Stimulated activated CD4-positive, alpha-beta T cell treated with anti-CD3 and anti-CD28 coated beads, Interleukin-12 subunit alpha, Interleukin-12 subunit beta, amount 100 ng/mL, for 24 hours (primary cell): Measurements from ENCODE around the gene ALKBH6.

Source experiments
- DNase-seq, 2 experiments: peaks; one replicate each; pipeline ENCODE4 v3.0.0-alpha.2; 2020; ENCODE audit warnings: low read depth in 2 of 2

The ALKBH6 gene

DNA sequence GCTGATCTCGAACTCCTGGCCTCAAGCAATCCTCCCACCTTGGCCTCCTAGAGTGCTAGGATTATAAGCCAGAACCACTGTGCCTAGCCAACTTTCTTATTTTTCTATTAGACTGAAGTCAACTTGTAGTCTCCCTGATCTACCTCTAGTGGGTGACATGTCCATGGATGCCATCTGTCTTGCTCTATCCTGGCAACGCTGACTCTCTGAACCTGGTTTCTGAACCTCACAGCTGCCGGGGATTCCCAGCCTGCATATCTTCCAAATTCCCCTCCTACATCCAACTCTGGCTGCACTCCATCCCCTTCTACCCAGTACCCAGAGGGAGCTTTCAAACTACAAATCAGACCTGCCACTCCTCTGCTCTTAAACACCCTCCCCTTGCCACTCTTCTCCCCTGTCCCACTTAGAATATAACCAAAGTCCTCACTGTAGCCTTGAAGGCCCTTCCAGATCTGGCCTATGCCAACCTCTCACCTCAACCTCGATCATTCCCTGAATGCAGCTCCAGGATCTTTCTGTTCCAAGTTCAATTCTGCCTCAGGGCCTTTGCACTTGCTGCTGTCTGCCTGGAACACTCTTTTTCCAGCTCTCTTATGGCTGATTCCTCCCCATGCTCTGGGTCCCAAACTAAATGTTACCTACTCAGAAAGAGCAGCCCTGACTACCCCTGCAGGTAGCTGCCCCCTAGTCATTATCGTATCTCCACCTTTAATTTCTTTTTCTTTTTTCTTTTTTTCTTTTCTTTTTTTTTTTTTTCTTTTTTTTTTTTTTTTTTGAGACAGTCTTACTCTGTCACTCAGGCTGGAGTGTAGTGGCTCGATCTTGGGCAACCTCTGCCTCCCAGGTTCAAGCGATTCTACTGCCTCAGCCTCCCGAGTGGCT lies 16.5 kb upstream of the ALKBH6 start:
- no peak for DNase-seq

DNA sequence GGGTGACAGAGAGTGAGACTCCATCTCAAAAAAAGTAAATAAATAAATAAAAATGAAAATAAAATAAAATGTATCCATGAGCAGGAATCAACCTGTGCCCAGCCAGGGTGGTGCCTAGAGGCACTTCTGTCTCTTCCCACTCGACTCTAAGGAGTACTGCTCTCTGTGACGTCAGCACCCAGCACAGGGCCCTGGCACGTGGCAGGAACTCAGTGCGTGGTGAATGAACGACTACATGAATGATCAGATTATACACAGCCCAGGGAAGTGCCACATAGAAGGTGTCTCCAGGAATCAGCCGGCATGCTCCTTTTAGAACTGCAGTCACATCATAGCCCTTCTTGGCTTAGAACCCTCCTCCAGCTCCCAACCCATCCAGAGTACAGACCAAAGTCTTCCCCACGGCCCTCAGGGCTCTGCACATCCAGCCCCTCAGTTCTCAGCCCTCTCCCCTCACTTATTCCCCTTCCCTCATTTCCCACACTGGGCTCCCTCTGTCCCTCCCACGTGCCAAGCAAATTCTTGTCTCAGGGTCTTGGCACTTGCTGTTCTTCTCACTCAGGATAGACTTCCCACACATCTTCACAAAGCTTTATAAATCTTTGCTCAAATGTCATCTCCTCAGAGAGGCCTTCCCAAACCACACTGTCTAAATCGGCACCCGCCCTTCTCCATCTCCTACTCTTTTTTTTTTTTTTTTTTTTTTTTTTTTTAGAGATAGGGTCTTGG lies 14.5 kb upstream of the ALKBH6 start:
- DNase-seq, result no peak

DNA sequence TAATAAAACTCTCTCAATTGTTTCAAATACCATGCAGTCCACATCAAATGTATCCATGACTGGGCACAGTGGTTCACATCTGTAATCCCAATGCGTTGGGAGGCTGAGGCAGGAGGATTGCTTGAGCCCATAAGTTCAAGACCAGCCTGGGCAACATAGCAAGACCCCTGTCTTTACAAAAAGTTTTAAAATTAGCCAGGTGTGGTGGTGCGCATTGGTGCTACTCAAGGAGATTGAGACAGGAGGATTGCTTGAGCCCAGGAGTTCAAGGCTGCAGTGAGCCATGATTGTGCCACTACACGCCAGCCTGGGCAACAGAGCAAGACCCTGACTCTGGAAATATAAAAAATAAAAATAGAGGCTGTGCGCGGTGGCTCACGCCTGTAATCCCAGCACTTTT lies 13.7 kb upstream of the ALKBH6 start:
- DNase-seq, result no peak

DNA sequence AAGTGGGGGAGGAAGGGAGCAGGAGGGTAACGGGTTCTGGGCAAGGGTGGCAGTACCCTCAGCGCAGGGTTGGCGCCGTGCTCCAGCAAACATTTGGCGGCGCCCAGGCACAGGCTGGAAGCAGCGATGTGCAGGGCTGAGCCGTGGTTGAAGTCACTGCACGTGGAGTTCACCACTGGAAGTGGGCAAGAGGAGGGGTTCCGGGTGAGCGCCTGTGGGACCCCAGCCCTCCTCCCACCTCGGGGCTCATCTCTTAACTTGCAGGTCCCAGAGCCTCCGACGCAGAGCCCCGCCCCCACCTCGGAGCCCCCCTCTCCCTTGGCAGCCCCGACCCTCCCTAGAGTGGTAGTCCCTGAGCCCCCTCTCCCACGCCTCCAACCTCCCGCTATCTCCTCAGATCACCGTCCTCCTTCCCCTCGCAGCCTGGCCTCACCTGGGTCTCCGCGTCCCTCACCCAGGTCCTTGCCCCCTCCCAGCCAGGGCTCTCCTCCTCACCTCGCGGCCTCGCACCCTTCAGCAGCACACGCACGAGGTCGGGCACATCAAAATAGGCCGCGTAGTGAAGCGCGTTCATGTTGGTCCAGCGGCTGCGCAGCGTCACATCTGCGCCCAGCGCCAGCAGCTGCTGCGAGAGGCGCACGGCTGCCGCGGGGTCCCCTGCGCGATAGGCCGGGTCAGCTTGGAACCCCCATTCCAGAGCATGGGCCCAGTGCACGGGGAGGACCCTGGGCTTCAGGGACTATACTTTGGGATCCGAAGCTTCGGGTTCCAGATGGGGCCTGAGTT lies 12.3 kb upstream of the ALKBH6 start:
- DNase-seq, result no peak

DNA sequence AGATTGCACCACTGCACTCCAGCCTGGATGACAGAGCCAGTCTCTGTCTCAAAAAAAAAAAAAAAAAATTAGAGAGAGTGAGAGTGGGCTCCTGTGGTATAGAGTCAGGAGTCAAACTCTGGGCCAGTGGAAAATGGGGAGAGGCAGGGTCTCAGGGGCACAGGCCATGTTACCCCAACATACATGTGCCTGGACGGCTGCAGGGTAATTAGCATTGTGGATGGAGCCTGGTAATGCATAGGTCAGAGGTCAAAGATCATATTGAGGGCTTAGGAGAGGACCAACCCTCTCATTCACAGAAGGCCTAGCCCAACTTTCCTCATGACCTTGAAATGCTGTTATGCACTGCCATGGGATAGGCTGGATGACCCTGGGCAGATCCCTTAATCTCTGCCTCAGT lies 11.5 kb upstream of the ALKBH6 start:
- DNase-seq, result no peak

DNA sequence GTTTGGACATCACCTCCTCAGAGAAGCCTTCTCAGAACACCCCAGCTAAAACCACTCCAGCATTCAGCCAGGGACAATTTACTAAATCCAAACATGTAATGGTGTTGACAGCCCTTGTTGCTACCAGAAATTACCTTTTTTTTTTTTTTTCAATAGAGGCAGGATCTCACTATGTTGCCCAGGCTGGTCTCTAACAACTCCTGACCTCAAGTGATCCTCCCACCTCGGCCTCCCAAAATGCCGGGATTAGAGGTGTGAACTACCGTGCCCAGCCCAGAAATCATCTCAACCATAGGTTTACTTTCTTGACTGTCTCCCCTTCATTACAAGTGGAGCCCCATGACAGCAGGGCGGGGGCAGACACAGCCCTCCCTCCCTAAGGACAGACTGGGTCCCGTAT lies 9.4 kb upstream of the ALKBH6 start:
- DNase-seq, result no peak

DNA sequence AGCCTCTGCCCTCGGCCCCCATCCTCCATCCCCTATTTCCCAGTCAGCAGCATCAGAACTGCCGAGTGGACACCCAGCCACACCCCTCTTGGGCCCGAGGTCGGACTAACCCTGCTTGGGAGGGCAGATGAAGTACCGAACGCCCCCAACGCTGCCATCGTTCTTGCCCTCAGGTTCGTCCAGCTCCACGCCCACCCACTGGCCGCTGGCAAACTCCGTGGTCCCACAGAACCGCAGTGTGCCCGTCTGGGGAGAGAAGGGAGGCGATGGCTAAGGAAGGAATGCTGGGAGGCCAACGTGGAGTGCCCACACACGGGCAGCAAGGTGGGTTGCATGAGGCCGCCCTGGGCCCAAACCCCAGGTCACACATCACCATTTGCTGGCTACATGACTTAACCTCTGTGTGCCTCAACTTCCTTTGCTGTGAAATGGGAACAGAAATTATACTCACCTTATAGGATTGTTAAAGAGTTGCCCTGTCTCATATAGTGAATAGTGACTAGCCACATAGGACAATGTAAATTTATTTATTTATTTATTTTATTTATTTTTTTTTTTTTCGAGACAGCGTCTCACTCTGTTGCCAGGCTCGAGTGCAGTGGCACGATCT lies 5.2 kb upstream of the ALKBH6 start:
- no peak for DNase-seq

DNA sequence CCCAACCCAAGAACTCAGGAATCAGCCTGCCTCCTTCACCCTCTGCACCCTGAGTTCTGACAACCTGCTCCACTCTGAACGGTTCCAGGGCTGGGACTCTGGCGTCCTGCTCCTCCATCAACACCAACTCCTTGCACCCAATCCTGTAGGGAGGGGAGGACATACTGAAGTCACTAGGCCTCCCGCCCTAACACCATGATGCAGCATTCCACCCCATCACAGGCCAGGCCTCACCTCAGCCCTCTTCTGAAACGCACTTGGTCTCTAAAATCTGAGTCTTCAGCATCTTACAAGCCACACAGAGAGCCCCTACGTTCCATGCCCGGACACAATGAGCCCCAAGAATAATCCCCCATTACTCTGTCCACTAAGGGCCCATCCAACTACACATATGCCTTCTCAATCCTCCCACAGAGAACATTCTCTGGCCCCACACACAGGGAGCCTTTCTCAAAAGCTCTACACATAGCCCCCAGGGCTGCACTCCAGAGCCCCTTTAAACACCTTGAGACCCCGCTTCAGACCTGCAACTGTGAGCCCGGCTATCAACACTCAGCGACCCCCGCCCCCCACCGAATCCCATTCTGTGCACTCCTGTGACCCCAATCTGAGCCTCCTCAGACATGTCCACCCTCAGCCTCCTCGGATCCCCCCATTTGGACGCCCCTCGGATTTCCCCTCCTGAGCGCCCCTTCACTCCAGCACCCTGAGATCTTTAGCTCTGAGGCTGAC lies 567 bp downstream of the ALKBH6 start:
- DNase-seq, result no peak

DNA sequence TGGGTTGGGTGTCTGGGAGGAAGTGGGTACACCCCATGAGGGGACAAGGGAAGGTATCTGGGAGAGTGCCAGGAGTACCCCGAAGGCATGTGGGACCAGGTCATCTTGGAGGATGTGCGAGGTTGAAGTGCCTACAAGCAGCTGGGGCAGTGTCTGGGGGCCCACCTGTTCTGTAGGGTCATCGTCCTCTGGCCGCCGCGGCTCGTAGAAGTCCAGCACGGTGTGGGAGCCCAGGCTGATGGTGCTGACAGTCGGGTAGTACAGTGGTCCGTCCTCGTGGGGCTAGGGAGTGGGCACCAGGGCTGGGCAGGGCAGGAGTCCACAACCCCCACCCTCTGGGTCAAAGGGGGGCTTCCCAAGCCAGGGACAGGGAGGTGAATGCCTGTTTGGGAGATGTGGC lies 3.6 kb downstream of the ALKBH6 start:
- DNase-seq, result no peak

DNA sequence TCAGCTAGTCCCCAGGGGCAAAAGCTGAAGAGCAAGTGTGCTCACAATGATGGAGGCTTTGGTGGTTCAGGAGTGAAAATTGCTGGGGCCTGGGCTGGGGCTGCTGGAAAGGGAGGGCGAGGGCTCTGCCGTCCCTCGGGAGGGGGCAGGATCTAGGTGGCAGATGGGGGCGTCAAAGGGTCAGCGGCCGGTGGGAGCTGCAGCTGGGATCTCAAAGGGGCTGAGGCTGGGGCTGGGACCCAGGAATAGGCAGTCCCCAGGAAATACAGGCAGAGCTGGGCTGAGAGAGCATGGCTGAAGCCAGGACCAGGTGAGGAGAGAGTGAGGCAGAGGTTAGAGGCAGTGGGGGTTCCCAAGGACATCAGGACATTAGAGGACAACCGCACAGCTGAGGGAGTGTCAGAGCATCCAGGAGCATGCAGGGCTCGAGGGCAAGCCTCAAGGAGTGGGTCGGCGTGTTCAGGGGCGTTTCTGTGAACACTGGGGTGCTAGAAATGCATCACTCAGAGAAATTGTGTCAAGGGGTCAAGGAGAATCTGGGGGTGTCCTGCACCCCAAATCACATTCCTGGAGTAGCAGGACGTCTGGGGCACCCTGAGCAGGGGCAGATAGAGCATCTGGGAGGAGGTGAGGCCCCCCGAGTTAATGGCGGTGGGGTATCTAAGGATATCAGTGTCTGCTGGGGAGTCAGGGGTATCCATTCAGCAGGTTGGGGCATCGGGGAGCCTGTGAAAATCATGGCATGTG lies 4.2 kb downstream of the ALKBH6 start:
- DNase-seq, result no peak

DNA sequence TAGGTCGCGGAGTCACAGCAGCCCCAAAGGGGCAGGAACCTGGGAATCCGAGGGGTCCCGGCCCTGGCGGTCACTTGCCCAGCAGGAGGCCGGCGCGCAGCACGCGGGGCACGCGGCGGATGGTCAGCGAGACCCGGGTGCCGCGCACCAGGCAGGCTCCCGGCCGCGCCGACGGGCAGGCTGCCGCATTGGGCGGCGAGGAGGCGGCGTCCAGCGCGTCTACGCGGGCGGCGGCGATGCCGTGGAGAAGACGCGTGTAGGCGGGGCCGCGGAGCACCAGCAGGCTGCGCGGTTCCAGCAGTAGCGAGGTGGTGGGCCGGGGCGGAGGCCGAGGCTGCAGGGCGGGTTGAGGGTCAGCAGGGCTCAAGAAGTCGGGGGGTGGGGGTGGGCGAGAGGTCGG lies 4.8 kb downstream of the ALKBH6 start:
- DNase-seq, result peak; percentile 24 to 54

DNA sequence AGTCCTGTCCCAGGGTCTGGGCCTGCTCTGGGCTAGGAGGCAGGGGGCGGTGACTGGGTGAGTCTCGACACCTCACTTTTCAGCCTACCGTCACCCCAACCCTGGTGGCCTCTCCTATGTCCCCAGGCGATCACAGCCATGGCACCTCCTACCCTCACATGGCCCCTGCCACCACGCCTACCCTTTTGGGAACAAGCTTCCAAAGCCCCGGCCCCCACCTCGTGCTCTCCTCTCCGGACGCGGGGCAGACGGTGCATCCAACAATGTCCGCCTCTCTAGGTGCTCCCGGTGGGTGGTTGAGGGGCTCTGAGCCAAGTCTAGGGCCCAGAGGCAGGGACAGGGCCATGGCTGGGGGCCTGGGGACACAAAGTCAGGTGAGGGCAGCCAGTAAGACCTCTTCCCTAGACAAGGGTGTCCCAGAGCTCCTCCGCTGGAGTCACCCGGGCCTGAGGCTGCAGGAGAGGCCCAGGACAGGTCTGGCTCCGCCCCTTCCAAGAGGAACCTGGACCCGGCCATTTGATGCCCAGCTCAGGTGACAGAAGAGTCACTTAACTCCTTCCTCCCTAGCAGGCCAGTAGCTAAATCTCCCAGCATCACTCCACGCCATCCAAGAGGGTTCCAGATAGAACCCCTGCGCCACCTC lies 5.6 kb downstream of the ALKBH6 start, which contains the start of gene SYNE4:
TSS of gene SYNE4 (minus strand) at position 478 of the 643 bp plus-strand sequence. CDS start at position 346, 132 bp downstream.
- no peak for DNase-seq

DNA sequence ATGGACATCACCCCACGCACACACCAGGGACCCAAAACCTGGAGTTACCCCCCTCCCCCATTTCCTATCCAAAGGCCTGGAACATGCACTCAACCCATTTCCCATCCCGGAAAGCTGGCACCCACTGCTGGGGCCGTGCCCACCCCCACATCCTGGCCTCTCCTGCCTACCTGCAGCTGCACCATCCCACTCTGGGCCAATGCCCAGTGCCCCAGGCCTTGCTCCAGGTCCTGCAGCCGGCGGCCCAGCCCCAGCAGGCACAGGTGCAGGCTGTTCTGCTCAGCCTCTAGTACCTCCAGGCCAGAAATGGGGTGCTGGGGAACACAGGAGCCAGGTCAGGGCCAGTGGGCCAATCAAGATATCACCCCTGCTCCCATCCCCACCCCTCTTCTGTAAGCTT lies 7.1 kb downstream of the ALKBH6 start:
- no peak for DNase-seq

DNA sequence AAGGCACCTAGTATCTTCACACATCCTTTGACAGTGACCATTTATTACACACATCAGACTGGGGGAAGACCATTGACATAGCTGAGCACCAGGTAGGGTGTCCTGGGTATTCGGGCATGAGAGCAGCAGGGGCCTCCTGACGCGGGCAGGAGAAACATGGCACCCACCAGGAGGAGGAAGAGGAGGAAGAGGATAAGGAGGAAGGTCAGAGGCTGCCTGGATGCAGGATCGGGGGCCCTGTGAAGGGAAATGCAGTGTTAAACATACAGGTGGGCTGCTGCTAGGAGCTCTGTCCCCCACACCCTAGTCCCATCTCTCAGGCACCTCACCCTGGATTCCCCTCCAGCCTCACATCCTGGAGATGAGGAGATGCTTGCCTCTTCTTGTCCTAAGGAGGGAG lies 10.7 kb downstream of the ALKBH6 start:
- DNase-seq, result no peak

DNA sequence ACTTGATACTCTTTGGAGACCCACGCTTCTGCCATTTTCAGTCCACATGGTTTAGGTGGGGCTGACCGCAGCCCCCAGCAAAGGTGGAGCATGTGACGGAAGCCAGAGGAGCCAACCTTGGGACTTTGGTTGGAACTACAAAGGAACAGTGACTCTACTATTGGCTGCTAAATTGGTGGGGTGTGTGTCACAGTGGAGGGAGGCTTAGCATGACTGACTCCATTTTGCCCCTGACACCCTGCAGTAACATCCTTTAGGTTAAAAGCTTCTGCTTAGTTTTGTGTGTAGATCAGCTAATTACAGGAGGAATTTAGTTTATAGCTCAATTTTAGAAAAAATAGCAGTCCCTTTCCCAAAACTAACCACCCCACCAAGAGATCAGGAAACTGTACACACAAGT lies 12.4 kb downstream of the ALKBH6 start:
- no peak for DNase-seq

DNA sequence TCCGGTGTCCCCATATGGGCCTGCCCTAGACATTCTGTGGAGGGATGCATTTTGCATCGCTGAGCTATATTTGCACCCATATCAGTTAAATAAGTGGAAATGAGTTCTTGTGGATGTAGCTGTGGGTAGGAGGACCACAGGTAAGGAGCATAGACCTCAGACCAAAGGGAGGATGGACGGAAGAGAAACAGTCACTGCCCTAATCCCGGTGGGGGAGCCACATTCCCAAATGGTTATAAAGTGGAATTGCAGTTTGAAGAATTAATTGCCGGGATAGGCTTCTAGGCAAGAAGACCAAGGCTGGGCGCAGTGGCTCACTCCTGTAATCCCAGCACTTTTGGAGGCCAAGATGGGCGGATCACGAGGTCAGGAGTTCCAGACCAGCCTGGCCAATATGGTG lies 17.2 kb downstream of the ALKBH6 start:
- no peak for DNase-seq

DNA sequence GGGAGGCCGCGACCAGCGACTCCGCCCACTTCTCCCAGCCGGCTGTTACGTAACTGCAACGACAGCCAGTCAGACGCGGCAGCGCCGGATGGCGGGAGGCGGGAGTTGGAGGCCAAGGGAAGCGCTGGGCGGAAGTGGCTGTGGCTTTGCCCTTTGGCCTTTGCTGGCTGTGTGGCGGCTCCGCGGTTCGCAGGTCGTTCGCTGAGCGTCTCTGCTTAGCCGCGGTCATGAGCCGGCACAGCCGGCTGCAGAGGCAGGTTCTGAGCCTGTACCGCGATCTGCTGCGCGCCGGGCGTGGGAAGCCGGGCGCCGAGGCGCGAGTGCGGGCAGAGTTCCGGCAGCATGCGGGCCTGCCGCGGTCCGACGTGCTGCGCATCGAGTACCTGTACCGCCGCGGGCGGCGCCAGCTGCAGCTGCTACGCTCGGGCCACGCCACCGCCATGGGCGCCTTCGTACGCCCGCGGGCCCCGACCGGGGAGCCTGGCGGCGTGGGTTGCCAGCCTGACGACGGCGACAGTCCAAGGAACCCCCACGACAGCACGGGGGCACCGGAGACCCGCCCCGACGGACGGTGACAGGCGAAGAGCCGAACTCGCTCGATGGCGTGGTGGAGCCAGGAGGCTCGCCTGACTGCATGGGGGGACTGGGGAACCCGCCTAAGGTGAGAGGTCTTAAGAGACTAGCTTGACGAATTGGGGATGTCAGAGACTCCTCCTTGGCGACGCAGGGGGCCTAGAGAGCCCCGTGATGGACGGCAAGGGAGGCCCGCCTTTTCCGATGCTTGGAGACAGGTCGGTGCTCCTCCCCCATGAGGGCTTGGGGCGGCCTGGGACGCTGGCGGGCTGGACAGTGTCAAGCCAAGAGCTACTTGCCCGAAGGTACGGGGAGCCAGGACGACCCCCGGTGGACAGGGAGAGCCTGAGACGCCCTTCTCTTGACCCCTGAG lies 18.7 kb downstream of the ALKBH6 start, which contains the start of gene SDHAF1:
TSS of gene SDHAF1 (plus strand) at position 141 of the 946 bp plus-strand sequence. CDS start at position 228, 87 bp downstream.
- peak; percentile 85 to 97 for DNase-seq

DNA sequence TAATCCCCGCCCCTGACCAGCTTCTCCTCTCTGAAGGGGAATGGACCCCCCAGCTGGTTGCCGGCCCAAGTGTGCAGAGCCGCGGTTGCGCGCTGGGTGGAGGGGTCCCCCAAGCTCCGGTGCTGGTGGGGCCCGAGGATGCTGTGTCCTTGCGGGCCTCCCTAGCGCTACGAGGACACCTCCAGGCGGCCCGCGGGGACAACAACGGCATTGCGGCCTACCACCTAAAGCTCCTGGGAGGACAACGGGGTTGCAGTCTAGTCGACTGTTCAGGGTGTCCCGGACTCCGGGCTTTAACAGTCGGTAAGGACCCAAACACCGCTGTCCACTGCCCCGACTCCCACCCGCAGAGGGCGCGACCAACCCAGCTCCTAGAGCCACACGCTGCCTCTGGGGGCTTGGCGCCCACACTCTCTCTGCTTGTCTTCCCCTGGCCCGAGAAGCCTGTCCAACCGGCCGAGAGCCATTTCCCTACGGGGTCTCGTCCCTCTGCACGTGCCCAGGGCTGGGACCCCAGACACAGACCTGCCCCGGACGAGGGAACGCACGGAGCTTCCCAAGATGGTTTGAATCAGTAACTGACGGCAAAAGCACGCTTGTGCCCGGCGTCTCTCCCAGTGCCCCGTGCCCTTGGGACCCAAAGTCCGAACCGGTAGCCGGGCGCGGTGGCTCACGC lies 20.0 kb downstream of the ALKBH6 start:
- DNase-seq, result no peak
